WTC11 (cell line): ENCODE measurements around the gene PHKA2. TPM values are rescaled to one million over a fixed set of nuclear protein-coding genes. Genes with fewer than 3 reads are reported as not detected.

Experiments used
- ATAC-seq: fragments of 200-7000 bp; cut with Tn5 transposase; 2 replicates; pipeline ENCODE4 v1.10.0; 2021; ENCODE audit warnings: mild to moderate bottlenecking, moderate library complexity
- CTCF ChIA-PET: fragments of 300-600 bp; sonication (Branson Sonifier 250); formaldehyde crosslinking; loops from one replicate; lab custom pipeline; 2021; ENCODE audit warnings: antibody characterized with exemption; lab: Charles Lee
- POLR2A ChIA-PET: fragments of 350-600 bp; sonication (Branson Sonifier 250); formaldehyde crosslinking; loops from one replicate; lab custom pipeline; 2021; ENCODE audit warnings: antibody characterized with exemption; lab: Charles Lee
- DNase-seq: peaks from one replicate; pipeline ENCODE4 v3.0.0; 2021; ENCODE audit warnings: low spot score
- H3K27ac Mint-ChIP-seq: 2 replicates; pipeline ENCODE4 v1.8.0; 2021; ENCODE audit warnings: mixed read lengths
- H3K27me3 Mint-ChIP-seq: 2 replicates; pipeline ENCODE4 v1.8.0; 2021; ENCODE audit warnings: low read depth, mild to moderate bottlenecking, moderate library complexity, mixed read lengths
- H3K36me3 Mint-ChIP-seq: 2 replicates; pipeline ENCODE4 v1.8.0; 2021; ENCODE audit warnings: mixed read lengths
- H3K4me1 Mint-ChIP-seq: 2 replicates; pipeline ENCODE4 v1.8.0; 2022; ENCODE audit warnings: mixed read lengths
- H3K4me3 Mint-ChIP-seq: 2 replicates; pipeline ENCODE4 v1.8.0; 2021; ENCODE audit warnings: mild to moderate bottlenecking, moderate library complexity, mixed read lengths
- H3K9me3 Mint-ChIP-seq: 2 replicates; pipeline ENCODE4 v1.8.0; 2021; ENCODE audit warnings: mixed read lengths
- FOXJ3 ChIP-seq: sonication (generic); formaldehyde crosslinking; IDR thresholded peaks from 2 replicates; pipeline ENCODE4 v1.9.0; 2021; ENCODE audit warnings: missing genetic modification reagents, mild to moderate bottlenecking, borderline replicate concordance
- GTF2I ChIP-seq: fragments of 250-450 bp; sonication (Bioruptor Pico); conservative IDR thresholded peaks from 2 replicates; pipeline ENCODE4 v1.4.0; 2021; ENCODE audit warnings: mild to moderate bottlenecking
- HMGA2 ChIP-seq: fragments of 250-450 bp; sonication (Bioruptor Pico); IDR thresholded peaks from 2 replicates; pipeline ENCODE4 v1.4.0; 2021; ENCODE audit warnings: mild to moderate bottlenecking, moderate library complexity
- NR2C2 ChIP-seq: sonication (generic); formaldehyde crosslinking; IDR thresholded peaks from 2 replicates; pipeline ENCODE4 v1.8.0; 2022; ENCODE audit warnings: mild to moderate bottlenecking, missing genetic modification reagents
- TEAD4 ChIP-seq: sonication (generic); formaldehyde crosslinking; IDR thresholded peaks from 2 replicates; pipeline ENCODE4 v1.8.0; 2022; ENCODE audit warnings: mild to moderate bottlenecking, missing genetic modification reagents
- ZNF121 ChIP-seq: sonication (generic); formaldehyde crosslinking; IDR thresholded peaks from 2 replicates; pipeline ENCODE4 v1.8.0; 2023; ENCODE audit warnings: missing genetic modification reagents
- ZNF138 ChIP-seq: sonication (generic); formaldehyde crosslinking; conservative IDR thresholded peaks from 2 replicates; pipeline ENCODE4 v1.8.1; 2022; ENCODE audit warnings: mild to moderate bottlenecking, moderate library complexity, missing genetic modification reagents
- ZNF317 ChIP-seq: sonication (generic); formaldehyde crosslinking; IDR thresholded peaks from 2 replicates; pipeline ENCODE4 v1.8.1; 2023; ENCODE audit warnings: low read depth, mild to moderate bottlenecking, moderate library complexity, missing genetic modification reagents, borderline replicate concordance
- total RNA-seq: library from RNA; stranded (reverse); gene quantifications from 3 replicates; pipeline ENCODE4 v1.2.3, GENCODE V29; 2021
- TF ChIP-seq, protein P1 (sequence below): sonication (generic); formaldehyde crosslinking; IDR thresholded peaks from 2 replicates; pipeline ENCODE4 v1.8.1; 2022; ENCODE audit warnings: missing genetic modification reagents, borderline replicate concordance
- TF ChIP-seq, protein P2 (sequence below): sonication (generic); formaldehyde crosslinking; IDR thresholded peaks from 2 replicates; pipeline ENCODE4 v1.8.0; 2022; ENCODE audit warnings: missing genetic modification reagents
- TF ChIP-seq, protein P3 (sequence below): sonication (generic); formaldehyde crosslinking; IDR thresholded peaks from 2 replicates; pipeline ENCODE4 v1.8.1; 2022; ENCODE audit warnings: low read depth, missing genetic modification reagents, borderline replicate concordance
- TF ChIP-seq, protein P4 (sequence below): fragments of 250-450 bp; sonication (Bioruptor Pico); IDR thresholded peaks from 2 replicates; pipeline ENCODE4 v1.9.0; 2021; ENCODE audit warnings: moderate library complexity, mild to moderate bottlenecking, inconsistent platforms, borderline replicate concordance
- TF ChIP-seq, protein P5 (sequence below): sonication (generic); formaldehyde crosslinking; IDR thresholded peaks from 2 replicates; pipeline ENCODE4 v1.8.1; 2022; ENCODE audit warnings: low read depth, mild to moderate bottlenecking, moderate library complexity, missing genetic modification reagents, borderline replicate concordance
- TF ChIP-seq, protein P6 (sequence below): sonication (generic); formaldehyde crosslinking; conservative IDR thresholded peaks from 2 replicates; pipeline ENCODE4 v1.8.1; 2023; ENCODE audit warnings: mild to moderate bottlenecking, low read depth, missing genetic modification reagents, moderate library complexity
- TF ChIP-seq, protein P7 (sequence below): fragments of 250-450 bp; sonication (Bioruptor Pico); IDR thresholded peaks from 2 replicates; pipeline ENCODE4 v1.8.0; 2021; ENCODE audit warnings: mild to moderate bottlenecking

Gene PHKA2
- total RNA-seq, 1 experiment from 2014 or later = 23.8 TPM

DNA sequence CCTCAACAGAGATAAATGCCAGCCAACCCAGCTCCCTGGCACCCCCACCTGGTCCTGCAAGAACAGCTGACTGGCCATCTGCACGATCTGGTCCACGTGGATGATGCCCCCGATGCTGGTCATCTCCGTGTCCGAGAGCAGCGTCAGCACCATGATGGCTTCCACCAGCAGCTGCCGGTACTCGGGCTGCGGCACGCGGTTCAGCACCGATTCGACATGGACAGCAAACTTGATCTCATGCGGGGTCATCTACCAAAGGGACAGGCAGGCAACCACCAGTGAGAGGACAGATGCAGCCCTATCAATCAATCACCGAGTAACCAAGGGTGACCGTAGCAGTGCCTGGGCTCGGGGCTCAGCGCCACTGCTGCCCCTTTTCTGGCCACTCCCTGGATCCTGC, 89.8 kb downstream of the PHKA2 start:
- no peak overlapping the region for H3K4me3 Mint-ChIP-seq
- H3K27me3 Mint-ChIP-seq = no peaks in the 10 kb centered on the region
- POLR2A ChIA-PET = no interaction called here
- TF ChIP-seq, protein P1, sequence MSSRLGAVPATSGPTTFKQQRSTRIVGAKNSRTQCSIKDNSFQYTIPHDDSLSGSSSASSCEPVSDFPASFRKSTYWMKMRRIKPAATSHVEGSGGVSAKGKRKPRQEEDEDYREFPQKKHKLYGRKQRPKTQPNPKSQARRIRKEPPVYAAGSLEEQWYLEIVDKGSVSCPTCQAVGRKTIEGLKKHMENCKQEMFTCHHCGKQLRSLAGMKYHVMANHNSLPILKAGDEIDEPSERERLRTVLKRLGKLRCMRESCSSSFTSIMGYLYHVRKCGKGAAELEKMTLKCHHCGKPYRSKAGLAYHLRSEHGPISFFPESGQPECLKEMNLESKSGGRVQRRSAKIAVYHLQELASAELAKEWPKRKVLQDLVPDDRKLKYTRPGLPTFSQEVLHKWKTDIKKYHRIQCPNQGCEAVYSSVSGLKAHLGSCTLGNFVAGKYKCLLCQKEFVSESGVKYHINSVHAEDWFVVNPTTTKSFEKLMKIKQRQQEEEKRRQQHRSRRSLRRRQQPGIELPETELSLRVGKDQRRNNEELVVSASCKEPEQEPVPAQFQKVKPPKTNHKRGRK (CRISPR knock-in tag) = no peak
- TF ChIP-seq, protein P2, sequence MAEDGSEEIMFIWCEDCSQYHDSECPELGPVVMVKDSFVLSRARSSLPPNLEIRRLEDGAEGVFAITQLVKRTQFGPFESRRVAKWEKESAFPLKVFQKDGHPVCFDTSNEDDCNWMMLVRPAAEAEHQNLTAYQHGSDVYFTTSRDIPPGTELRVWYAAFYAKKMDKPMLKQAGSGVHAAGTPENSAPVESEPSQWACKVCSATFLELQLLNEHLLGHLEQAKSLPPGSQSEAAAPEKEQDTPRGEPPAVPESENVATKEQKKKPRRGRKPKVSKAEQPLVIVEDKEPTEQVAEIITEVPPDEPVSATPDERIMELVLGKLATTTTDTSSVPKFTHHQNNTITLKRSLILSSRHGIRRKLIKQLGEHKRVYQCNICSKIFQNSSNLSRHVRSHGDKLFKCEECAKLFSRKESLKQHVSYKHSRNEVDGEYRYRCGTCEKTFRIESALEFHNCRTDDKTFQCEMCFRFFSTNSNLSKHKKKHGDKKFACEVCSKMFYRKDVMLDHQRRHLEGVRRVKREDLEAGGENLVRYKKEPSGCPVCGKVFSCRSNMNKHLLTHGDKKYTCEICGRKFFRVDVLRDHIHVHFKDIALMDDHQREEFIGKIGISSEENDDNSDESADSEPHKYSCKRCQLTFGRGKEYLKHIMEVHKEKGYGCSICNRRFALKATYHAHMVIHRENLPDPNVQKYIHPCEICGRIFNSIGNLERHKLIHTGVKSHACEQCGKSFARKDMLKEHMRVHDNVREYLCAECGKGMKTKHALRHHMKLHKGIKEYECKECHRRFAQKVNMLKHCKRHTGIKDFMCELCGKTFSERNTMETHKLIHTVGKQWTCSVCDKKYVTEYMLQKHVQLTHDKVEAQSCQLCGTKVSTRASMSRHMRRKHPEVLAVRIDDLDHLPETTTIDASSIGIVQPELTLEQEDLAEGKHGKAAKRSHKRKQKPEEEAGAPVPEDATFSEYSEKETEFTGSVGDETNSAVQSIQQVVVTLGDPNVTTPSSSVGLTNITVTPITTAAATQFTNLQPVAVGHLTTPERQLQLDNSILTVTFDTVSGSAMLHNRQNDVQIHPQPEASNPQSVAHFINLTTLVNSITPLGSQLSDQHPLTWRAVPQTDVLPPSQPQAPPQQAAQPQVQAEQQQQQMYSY (CRISPR knock-in tag) = no peak
- TF ChIP-seq TEAD4 (no peak), ZNF317 (CRISPR knock-in tag) (no peak), GTF2I (CRISPR knock-in tag) (no peak), ZNF138 (CRISPR knock-in tag) (no peak), HMGA2 (no peak), NR2C2 (CRISPR knock-in tag) (no peak), FOXJ3 (CRISPR knock-in tag) (no peak), ZNF121 (CRISPR knock-in tag) (no peak)
- TF ChIP-seq, protein P3, sequence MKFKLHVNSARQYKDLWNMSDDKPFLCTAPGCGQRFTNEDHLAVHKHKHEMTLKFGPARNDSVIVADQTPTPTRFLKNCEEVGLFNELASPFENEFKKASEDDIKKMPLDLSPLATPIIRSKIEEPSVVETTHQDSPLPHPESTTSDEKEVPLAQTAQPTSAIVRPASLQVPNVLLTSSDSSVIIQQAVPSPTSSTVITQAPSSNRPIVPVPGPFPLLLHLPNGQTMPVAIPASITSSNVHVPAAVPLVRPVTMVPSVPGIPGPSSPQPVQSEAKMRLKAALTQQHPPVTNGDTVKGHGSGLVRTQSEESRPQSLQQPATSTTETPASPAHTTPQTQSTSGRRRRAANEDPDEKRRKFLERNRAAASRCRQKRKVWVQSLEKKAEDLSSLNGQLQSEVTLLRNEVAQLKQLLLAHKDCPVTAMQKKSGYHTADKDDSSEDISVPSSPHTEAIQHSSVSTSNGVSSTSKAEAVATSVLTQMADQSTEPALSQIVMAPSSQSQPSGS (CRISPR knock-in tag) = no peak
- TF ChIP-seq, protein P4, sequence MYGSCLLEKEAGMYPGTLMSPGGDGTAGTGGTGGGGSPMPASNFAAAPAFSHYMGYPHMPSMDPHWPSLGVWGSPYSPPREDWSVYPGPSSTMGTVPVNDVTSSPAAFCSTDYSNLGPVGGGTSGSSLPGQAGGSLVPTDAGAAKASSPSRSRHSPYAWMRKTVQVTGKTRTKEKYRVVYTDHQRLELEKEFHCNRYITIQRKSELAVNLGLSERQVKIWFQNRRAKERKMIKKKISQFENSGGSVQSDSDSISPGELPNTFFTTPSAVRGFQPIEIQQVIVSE (CRISPR knock-in tag) = no peak
- TF ChIP-seq, protein P5, sequence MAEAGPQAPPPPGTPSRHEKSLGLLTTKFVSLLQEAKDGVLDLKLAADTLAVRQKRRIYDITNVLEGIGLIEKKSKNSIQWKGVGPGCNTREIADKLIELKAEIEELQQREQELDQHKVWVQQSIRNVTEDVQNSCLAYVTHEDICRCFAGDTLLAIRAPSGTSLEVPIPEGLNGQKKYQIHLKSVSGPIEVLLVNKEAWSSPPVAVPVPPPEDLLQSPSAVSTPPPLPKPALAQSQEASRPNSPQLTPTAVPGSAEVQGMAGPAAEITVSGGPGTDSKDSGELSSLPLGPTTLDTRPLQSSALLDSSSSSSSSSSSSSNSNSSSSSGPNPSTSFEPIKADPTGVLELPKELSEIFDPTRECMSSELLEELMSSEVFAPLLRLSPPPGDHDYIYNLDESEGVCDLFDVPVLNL (CRISPR knock-in tag) = no peak
- TF ChIP-seq, protein P6, sequence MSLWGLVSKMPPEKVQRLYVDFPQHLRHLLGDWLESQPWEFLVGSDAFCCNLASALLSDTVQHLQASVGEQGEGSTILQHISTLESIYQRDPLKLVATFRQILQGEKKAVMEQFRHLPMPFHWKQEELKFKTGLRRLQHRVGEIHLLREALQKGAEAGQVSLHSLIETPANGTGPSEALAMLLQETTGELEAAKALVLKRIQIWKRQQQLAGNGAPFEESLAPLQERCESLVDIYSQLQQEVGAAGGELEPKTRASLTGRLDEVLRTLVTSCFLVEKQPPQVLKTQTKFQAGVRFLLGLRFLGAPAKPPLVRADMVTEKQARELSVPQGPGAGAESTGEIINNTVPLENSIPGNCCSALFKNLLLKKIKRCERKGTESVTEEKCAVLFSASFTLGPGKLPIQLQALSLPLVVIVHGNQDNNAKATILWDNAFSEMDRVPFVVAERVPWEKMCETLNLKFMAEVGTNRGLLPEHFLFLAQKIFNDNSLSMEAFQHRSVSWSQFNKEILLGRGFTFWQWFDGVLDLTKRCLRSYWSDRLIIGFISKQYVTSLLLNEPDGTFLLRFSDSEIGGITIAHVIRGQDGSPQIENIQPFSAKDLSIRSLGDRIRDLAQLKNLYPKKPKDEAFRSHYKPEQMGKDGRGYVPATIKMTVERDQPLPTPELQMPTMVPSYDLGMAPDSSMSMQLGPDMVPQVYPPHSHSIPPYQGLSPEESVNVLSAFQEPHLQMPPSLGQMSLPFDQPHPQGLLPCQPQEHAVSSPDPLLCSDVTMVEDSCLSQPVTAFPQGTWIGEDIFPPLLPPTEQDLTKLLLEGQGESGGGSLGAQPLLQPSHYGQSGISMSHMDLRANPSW (CRISPR knock-in tag) = no peak
- TF ChIP-seq, protein P7, sequence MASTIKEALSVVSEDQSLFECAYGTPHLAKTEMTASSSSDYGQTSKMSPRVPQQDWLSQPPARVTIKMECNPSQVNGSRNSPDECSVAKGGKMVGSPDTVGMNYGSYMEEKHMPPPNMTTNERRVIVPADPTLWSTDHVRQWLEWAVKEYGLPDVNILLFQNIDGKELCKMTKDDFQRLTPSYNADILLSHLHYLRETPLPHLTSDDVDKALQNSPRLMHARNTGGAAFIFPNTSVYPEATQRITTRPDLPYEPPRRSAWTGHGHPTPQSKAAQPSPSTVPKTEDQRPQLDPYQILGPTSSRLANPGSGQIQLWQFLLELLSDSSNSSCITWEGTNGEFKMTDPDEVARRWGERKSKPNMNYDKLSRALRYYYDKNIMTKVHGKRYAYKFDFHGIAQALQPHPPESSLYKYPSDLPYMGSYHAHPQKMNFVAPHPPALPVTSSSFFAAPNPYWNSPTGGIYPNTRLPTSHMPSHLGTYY = no peak
- no peak overlapping the region for H3K27ac Mint-ChIP-seq
- no peaks in the 10 kb centered on the region for H3K36me3 Mint-ChIP-seq
- no peak for ATAC-seq
- CTCF ChIA-PET = no interaction called here
- H3K4me1 Mint-ChIP-seq = peaks cover 6% of the 10 kb centered on the region
- no peak for DNase-seq
- no peaks in the 10 kb centered on the region for H3K9me3 Mint-ChIP-seq
